Neural cell (in vitro differentiated cells): ENCODE data around the gene MLLT3.

Experiments
- EP300 ChIP-seq: fragments of 450-650 bp; conservative IDR thresholded peaks from 2 replicates; pipeline ENCODE4 v1.6.1; 2014; ENCODE audit warnings: antibody characterized with exemption, mild to moderate bottlenecking, moderate library complexity; ENCODE audit not compliant: poor library complexity, severe bottlenecking
- EZH2 ChIP-seq: fragments of 200-600, 300-800 bp; shearing (Covaris generic), sonication (generic); IDR thresholded peaks from 2 replicates; pipeline ENCODE4 v1.6.1; 2014; ENCODE audit warnings: antibody characterized with exemption, low read length, borderline replicate concordance, mild to moderate bottlenecking; ENCODE audit not compliant: insufficient read depth, poor library complexity, severe bottlenecking
- MXI1 ChIP-seq: fragments of 450-650 bp; conservative IDR thresholded peaks from 2 replicates; pipeline ENCODE4 v1.6.1; 2014; ENCODE audit warnings: antibody characterized with exemption, mild to moderate bottlenecking; ENCODE audit not compliant: poor library complexity, severe bottlenecking
- POLR2AphosphoS5 ChIP-seq: IDR thresholded peaks from 2 replicates; pipeline ENCODE4 v1.6.1; 2012
- SMC3 ChIP-seq: fragments of 450-650 bp; conservative IDR thresholded peaks from 2 replicates; pipeline ENCODE4 v1.6.1; 2014; ENCODE audit warnings: antibody characterized with exemption, mild to moderate bottlenecking, moderate library complexity; ENCODE audit not compliant: poor library complexity
- TAF1 ChIP-seq: IDR thresholded peaks from 2 replicates; pipeline ENCODE4 v1.6.1; 2012; ENCODE audit warnings: low read depth
- TF ChIP-seq, protein P1 (sequence below): fragments of 450-650 bp; IDR thresholded peaks from 2 replicates; pipeline ENCODE4 v1.5.1; 2014; ENCODE audit warnings: antibody characterized with exemption, mild to moderate bottlenecking, moderate library complexity; ENCODE audit not compliant: poor library complexity, severe bottlenecking
- TF ChIP-seq, protein P2 (sequence below): IDR thresholded peaks from 2 replicates; pipeline ENCODE4 v1.6.1; 2012; ENCODE audit warnings: borderline replicate concordance

DNA sequence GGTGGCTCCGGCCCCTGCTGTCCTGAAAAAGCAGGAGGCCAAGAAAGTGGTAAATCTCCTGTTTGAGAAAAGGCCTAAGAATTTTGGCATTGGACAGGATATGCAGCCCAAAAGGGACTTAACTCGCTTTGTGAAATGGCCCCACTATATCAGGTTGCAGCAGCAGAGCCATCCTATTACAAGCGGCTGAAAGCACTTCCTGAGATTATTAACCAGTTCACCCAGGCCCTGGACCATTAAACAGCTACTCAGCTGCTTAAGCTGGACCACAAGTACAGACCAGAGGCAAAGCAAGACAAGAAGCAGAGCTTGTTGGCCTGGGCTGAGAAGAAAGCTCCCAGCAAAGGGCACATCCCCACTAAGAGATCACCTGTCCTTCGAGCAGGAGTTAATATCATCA lies 89.7 kb downstream of the MLLT3 start:
- TF ChIP-seq, protein P1, sequence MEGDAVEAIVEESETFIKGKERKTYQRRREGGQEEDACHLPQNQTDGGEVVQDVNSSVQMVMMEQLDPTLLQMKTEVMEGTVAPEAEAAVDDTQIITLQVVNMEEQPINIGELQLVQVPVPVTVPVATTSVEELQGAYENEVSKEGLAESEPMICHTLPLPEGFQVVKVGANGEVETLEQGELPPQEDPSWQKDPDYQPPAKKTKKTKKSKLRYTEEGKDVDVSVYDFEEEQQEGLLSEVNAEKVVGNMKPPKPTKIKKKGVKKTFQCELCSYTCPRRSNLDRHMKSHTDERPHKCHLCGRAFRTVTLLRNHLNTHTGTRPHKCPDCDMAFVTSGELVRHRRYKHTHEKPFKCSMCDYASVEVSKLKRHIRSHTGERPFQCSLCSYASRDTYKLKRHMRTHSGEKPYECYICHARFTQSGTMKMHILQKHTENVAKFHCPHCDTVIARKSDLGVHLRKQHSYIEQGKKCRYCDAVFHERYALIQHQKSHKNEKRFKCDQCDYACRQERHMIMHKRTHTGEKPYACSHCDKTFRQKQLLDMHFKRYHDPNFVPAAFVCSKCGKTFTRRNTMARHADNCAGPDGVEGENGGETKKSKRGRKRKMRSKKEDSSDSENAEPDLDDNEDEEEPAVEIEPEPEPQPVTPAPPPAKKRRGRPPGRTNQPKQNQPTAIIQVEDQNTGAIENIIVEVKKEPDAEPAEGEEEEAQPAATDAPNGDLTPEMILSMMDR = no peak
- TF ChIP-seq EP300 (no peak), MXI1 (no peak), POLR2AphosphoS5 (no peak), EZH2 (no peak), TAF1 (no peak), SMC3 (no peak)
- TF ChIP-seq, protein P2, sequence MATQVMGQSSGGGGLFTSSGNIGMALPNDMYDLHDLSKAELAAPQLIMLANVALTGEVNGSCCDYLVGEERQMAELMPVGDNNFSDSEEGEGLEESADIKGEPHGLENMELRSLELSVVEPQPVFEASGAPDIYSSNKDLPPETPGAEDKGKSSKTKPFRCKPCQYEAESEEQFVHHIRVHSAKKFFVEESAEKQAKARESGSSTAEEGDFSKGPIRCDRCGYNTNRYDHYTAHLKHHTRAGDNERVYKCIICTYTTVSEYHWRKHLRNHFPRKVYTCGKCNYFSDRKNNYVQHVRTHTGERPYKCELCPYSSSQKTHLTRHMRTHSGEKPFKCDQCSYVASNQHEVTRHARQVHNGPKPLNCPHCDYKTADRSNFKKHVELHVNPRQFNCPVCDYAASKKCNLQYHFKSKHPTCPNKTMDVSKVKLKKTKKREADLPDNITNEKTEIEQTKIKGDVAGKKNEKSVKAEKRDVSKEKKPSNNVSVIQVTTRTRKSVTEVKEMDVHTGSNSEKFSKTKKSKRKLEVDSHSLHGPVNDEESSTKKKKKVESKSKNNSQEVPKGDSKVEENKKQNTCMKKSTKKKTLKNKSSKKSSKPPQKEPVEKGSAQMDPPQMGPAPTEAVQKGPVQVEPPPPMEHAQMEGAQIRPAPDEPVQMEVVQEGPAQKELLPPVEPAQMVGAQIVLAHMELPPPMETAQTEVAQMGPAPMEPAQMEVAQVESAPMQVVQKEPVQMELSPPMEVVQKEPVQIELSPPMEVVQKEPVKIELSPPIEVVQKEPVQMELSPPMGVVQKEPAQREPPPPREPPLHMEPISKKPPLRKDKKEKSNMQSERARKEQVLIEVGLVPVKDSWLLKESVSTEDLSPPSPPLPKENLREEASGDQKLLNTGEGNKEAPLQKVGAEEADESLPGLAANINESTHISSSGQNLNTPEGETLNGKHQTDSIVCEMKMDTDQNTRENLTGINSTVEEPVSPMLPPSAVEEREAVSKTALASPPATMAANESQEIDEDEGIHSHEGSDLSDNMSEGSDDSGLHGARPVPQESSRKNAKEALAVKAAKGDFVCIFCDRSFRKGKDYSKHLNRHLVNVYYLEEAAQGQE = no peak
